Natural killer cell treated with Interleukin-12 subunit alpha and Interleukin-12 subunit beta and Interleukin-15 and Interleukin-18, amount 100 ng/mL, for 72 hours (primary cell): Measurements from ENCODE around the gene ANKRD42. TPM values are rescaled to one million over a fixed set of nuclear protein-coding genes. Genes with fewer than 3 reads are reported as not detected.

Experiments
- total RNA-seq, 2 donors: library from RNA; stranded (reverse); gene quantifications; one replicate each; pipeline ENCODE4 v1.2.3, GENCODE V29; 2022

Gene ANKRD42
- total RNA-seq, 2 donors from 2014 or later = 4.3 to 10.5 TPM

Other genes starting within 250 kb of the ANKRD42 start
- 10 to 100 TPM in 1 of 2 donors, 1 to 10 TPM in 1; 5.7 to 10.5 TPM for gene RAB30, start 121.8 kb upstream of the ANKRD42 start, total RNA-seq
- gene PCF11, start 36.6 kb upstream of the ANKRD42 start, total RNA-seq = 10 to 100 TPM; 63.4 to 74.3 TPM
- 10 to 100 TPM; 25.3 to 32.6 TPM for gene CCDC90B, start 92.7 kb downstream of the ANKRD42 start, total RNA-seq